Pulmonary artery endothelial cell (primary cell): ENCODE data around the gene KIF25. TPM values are rescaled to one million over a fixed set of nuclear protein-coding genes. Genes with fewer than 3 reads are reported as not detected.

Experiments
- DNase-seq: peaks from one replicate; pipeline ENCODE4 v3.0.0-alpha.2; 2011; ENCODE audit warnings: low read depth, low spot score
- total RNA-seq: library from RNA; depleted of rRNA; stranded (reverse); fragments of >200 nt; gene quantifications from 2 replicates; pipeline ENCODE4 v1.2.3, GENCODE V29; 2014

KIF25 gene
- total RNA-seq, 1 donor from 2014 or later: not detected

DNA sequence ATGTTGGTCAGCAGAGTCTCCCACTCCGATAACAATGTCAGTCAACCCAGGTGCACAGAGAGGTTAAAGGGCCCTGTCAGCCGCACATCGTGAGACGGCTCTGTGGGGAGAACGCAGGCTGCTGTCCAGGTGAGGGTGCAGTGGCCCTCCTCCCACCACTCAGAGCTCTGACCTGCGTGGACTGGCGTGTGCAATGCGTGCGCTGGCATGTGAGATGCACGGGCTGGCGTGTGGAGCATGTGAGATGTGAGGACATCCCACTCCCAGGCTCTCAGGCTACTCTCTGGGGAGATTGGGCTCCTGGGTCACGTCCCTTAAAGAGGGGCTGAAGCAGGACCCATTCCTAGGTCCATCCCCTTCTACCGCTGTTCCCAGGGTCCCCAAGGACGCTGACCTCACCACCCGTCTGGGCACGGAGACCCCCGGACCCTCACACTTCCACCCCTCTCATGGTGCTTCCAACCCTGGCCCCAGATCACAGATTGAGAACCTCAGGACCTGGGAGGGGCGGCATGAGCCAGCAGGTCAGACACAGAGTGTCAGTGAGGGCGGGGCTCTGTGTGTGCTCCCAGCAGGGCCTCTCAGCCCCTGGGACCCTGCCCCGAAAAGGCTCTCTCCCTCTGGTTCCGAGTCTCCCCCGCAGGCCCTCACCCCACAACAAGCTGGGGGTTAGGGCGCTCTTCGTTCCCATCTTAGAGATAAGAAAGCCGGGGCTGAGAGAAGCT, 90.1 kb downstream of the KIF25 start:
- no peak for DNase-seq

DNA sequence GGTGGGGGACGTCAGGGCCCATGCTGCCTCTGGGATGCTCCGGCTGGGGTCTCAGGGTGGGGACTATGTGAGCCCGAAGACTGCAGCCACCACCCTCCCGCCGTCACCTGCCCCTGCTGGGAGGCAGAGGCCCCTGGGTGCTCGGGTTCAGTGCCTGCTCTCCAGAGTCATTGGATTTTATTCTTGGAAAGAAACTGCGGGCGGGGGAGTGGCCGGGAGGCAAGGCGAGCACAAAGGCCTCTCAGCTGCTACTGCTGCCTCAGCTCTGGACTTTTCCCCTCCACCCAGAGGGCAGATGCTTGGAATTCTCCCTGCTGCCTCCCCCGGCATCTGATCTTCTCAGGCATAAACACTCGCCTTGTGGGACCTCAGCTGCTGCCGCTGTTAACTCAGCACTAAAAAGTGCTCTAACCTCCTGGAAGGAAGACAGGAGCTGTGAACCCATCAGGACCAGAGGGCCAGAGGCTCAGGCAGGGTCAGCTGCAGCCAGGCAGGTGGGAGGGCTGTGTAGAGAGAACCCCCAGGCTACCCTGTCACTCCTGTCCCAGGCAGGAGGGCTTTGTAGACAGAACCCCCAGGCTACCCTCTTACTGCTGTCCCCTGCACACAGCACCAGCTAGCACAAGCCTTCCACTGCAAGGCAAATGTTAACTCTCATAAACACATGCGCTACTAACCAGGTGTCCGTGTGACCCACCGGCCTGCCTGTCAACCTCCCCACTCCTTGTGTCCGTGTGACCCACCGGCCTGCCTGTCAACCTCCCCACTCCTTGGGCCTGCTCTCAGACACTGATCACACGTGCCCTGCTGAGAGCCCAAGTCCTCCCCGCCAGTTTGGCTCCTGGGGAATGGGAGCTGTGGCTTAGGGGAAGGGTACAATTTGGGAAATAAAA, 90.9 kb downstream of the KIF25 start:
- no peak for DNase-seq

DNA sequence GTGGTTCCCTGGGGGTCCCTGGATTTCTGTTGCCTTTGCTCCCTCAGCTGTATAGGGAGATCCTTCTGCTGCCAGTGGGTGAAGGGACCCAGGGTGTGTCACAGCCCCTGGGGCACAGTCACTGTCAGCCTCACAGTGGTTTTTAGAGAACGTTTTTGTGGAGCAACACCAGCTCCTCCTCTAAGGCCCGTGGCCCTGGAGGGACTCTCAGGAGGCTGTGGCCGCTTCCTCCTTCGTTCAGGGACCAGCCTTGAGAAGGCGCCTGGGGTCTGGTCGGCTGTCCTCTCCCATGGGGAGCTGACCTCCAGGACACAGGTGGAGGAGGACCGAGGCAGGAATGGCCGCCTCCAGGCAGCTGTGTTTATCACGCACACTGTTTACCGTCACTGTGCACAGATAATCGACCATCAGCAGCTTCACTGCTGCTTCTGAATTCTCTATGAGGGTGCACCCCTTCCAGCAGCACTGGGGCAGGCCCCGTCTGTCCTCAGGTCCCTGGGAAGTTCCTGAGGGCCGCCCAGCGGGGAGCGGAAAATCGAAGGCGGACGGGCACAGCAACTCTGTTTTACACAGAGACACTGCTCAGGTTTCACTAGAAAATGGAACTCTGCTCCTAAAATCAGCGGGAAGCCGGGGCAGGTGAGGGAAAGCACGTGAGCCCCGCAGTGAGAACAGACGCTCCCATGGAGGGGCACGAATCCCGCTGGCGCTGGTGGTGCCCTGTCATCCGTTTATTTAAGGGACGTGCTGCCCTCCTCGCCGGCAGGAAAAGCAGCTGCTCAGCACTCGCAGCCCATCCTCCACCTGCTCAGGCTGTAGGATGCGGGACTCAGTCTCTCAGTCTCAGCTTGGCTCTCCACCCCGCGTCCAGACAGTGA, 92.0 kb downstream of the KIF25 start:
- no peak for DNase-seq

DNA sequence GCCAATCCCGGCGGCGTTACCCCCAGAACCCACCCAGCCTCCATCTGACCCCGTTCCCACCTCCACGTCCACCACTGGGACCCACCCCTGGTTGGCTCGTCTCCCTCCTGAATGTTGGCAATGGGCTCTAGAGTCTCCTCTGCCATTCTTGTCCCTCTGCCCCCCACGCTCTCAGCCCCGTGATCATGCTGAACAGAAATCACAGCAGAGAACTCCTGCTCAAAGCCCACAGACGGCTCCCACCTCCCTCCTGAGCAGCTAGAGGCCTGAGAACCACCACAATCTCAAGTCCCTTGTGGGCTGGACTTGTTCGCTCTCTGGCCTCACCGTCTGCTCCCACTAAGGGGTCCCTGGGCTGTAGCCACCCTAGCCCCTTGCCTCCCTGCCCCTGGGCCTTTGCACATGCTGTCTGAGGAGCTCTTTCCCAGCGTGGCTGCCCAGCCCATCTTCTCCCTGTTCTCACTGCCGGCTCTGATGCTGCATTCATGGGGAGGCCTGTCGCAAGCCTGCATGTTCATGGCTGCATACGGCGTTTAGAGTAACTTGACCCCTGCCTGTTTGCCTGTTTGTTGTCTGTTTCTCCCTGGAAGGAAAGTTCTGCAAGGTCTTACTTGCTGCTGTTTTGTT, 92.7 kb downstream of the KIF25 start:
- no peak for DNase-seq

DNA sequence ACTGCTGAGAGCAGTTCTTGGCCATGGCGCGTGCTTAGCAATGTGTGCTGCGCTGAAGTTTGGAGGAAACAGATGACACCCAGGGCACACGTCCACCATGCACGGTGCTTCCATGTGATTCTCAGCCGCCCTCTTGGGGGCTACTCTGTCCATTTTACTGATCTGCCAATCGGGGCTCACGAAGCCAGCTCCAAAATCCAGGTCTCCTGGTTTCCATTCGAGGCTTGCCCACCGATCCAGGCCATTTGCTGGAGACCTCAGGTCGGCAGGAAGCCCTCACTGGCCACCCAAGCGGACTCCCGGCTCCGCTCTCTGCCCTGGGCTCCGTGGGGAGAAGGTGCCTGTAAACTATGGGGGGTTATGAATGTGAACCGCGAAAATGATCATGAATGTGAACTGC, 93.2 kb downstream of the KIF25 start:
- DNase-seq: no peak

DNA sequence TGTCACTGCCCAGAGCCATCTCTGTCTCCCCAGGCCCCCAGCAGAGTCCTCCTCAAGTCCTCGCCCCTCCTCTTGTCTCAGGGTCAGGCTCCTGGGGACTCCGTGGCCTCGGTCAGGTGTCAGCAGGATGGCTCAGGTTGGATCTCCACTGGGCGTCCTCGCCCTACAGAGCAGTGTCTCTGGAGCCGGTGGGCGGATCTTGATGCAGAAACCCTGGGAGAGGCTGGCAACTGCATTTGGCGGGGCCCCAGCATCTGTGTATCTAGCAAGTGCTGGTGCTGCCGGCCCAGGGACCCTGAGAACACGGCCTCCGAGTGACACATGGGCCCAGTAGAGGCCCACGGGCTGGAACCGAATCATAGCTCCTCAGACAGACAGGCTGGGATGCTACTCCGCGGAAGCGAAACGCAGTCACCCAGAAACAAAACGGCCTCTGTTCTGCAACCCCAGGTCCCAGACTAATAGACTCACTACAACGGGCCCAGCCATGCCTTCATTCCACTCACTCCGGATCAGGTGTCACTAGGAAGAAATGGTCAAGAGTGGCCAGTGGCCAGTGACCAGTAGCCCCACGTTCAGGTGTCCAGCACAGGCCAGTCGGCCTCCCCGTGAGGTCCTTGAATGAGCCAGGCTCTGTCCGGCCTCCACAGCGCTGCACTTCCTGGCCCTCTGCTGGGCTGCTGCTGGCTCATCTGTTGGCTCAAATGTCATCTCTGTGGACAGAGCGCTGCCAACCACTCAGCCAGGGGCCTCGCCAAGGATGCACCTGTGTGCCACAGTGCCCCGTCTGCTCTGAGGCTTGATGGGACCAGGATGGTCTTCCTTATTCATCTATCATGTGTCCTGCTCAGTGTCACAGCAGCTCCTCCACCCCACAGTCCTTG, 94.2 kb downstream of the KIF25 start:
- no peak for DNase-seq

DNA sequence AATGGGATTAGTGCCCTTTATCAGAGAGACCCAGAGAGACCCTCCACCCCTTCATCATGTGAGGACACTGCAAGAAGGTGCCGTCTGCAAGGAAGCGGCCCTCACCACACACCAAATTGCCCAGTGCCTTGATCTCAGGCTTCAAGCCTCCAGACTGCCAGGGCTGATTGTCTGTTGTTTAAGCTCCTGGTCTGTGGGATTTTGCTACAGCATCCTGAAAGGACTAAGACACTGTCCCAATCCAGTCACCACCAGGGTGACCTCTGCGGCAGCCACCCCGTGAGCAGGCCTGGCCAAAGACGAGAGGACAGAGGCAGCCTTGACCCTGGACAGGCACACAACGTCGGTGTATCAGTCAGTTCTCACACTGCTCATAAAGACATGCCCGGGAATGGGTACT, 95.1 kb downstream of the KIF25 start:
- DNase-seq: no peak

DNA sequence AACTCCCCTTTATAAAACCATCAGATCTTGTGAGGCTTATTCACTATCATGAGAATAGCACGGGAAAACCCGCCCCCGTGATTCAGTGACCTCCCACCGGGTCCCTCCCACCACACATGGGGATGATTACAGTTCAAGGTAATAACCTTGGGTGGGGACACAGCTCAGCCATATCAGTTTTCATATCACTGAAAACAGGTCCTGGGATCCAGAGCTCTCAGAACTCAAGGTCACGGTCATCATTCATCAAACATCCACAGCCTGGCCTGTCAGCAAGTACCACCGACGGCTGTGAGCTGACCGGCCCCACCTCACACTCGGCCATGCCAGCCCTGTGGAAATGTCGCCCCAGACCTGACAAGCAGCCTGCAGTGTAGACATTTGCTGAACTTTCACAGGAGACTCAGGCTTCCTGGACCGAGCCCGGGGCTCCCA, 95.6 kb downstream of the KIF25 start:
- DNase-seq: no peak

DNA sequence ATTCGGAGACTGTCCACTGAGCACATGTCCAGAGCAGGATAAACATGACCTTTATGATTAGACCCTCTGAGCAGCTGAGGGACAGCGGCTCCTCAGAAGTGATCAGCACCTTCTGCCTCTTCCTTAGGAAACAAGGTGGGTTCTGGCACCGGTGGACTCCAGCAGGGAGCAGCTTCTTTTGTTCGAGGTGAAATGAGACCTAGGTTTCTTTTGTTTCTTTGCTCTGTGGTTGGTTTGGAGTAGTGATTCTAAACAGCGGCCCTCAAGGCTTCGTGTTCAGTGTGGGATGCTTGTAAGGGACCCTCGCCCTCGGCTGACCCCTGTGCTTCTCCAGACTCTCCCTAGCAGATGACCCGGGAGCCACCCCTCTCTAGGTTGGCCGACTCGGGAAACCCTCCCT, 96.2 kb downstream of the KIF25 start:
- DNase-seq: no peak

Other genes starting within 250 kb of the KIF25 start
- gene AFDN, start 170.8 kb upstream of the KIF25 start, total RNA-seq: 84.1 and 113 TPM in 2 replicates
- gene FRMD1, start 81.5 kb downstream of the KIF25 start, total RNA-seq: not detected in 2 replicates